DND-41 (cell line): Measurements from ENCODE around the gene IHH.

Experiments
- ATAC-seq: fragments of 200-7000 bp; cut with Tn5 transposase; 3 replicates; pipeline ENCODE4 v1.9.1; 2021; ENCODE audit warnings: low read depth; ENCODE audit not compliant: insufficient read depth
- DNase-seq: peaks from one replicate; pipeline ENCODE4 v3.0.0-alpha.2; 2020
- H2AFZ ChIP-seq: 2 replicates; pipeline ENCODE4 v1.6.0; 2012; ENCODE audit warnings: low read depth, low read length
- H3K27ac ChIP-seq: 2 replicates; pipeline ENCODE4 v1.5.1; 2012; ENCODE audit warnings: low read length, inconsistent platforms
- H3K27me3 ChIP-seq: fragments of 200-600 bp; sonication (generic); 2 replicates; pipeline ENCODE4 v1.6.0; 2012; ENCODE audit warnings: low read length, mild to moderate bottlenecking, inconsistent platforms; ENCODE audit not compliant: insufficient read depth, poor library complexity
- H3K36me3 ChIP-seq: 2 replicates; pipeline ENCODE4 v1.5.1; 2012; ENCODE audit warnings: low read length, inconsistent platforms; ENCODE audit not compliant: insufficient read depth
- H3K4me1 ChIP-seq: 2 replicates; pipeline ENCODE4 v1.5.1; 2012; ENCODE audit warnings: mild to moderate bottlenecking, low read length; ENCODE audit not compliant: insufficient read depth
- H3K4me2 ChIP-seq: 2 replicates; pipeline ENCODE4 v1.6.0; 2012; ENCODE audit warnings: mild to moderate bottlenecking, moderate library complexity, low read length, inconsistent platforms; ENCODE audit not compliant: insufficient read depth
- H3K4me3 ChIP-seq, 2 experiments: fragments of 200-600 bp in 1 of 2; shearing (Covaris generic) in 1 of 2; 2 replicates each; pipeline ENCODE4 v1.5.1; 2012 to 2016; ENCODE audit warnings: inconsistent platforms in 2 of 2, low read length in 2 of 2, mild to moderate bottlenecking in 2 of 2, low read depth in 1 of 2, moderate library complexity in 1 of 2
- H3K79me2 ChIP-seq: 2 replicates; pipeline ENCODE4 v1.6.0; 2012; ENCODE audit warnings: low read length, inconsistent platforms; ENCODE audit not compliant: insufficient read depth
- H3K9ac ChIP-seq: 2 replicates; pipeline ENCODE4 v1.6.0; 2012; ENCODE audit warnings: low read depth, mild to moderate bottlenecking, inconsistent platforms, low read length, moderate library complexity
- H3K9me3 ChIP-seq: 2 replicates; pipeline ENCODE4 v1.5.1; 2012; ENCODE audit warnings: low read length, moderate library complexity, mild to moderate bottlenecking, inconsistent platforms; ENCODE audit not compliant: insufficient read depth, severe bottlenecking
- H4K20me1 ChIP-seq: 2 replicates; pipeline ENCODE4 v1.6.0; 2012; ENCODE audit warnings: low read length; ENCODE audit not compliant: insufficient read depth
- EZH2 ChIP-seq: IDR thresholded peaks from 3 replicates; pipeline ENCODE4 v1.6.1; 2012; ENCODE audit warnings: borderline replicate concordance, low read depth, mild to moderate bottlenecking, moderate library complexity, low read length, inconsistent platforms; ENCODE audit not compliant: severe bottlenecking
- TF ChIP-seq, protein P1 (sequence below): IDR thresholded peaks from 2 replicates; pipeline ENCODE4 v1.5.1; 2012; ENCODE audit warnings: borderline replicate concordance, low read length, moderate library complexity, mild to moderate bottlenecking; ENCODE audit not compliant: poor library complexity, severe bottlenecking; ENCODE audit errors: extremely low read depth

IHH gene

DNA sequence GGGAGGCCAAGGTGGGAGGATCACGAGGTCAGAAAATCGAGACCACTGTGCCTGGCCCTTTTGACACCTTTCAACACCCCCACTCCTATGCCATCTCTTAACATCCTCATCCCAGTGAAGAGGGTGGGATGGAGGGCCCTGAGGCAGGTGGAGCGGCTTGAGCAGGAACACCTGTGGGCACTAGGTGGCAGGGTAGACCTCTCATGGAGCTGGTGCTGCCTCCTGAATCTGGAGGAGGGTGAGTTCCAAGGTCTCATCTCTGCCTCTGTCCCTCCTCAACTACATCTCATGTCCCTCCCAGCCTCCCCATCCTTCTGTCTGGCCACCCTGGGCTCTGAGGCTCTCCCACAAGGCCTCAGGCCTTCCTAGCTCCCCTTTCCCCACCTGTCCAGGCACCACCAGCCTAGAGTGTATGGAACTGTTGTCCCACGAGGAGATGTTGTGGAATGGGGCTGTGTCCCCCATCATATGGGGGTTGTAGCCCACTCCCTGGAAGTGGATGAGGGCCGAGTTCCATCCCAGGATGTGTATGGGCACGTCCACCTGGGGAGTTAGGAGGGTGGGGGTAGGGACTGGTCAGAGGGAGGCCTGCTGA, 50.5 kb downstream of the IHH start:
- H4K20me1 ChIP-seq = peaks cover 5% of the 10 kb centered on the region; the same call in 1 of the 2 replicates
- H3K4me2 ChIP-seq = no peak overlapping the region
- no peaks in the 10 kb centered on the region for H3K27me3 ChIP-seq
- H3K36me3 ChIP-seq = no peaks in the 10 kb centered on the region
- H3K9ac ChIP-seq = no peak overlapping the region
- no peaks in the 10 kb centered on the region for H3K79me2 ChIP-seq
- no peak for TF ChIP-seq EZH2
- TF ChIP-seq, protein P1, sequence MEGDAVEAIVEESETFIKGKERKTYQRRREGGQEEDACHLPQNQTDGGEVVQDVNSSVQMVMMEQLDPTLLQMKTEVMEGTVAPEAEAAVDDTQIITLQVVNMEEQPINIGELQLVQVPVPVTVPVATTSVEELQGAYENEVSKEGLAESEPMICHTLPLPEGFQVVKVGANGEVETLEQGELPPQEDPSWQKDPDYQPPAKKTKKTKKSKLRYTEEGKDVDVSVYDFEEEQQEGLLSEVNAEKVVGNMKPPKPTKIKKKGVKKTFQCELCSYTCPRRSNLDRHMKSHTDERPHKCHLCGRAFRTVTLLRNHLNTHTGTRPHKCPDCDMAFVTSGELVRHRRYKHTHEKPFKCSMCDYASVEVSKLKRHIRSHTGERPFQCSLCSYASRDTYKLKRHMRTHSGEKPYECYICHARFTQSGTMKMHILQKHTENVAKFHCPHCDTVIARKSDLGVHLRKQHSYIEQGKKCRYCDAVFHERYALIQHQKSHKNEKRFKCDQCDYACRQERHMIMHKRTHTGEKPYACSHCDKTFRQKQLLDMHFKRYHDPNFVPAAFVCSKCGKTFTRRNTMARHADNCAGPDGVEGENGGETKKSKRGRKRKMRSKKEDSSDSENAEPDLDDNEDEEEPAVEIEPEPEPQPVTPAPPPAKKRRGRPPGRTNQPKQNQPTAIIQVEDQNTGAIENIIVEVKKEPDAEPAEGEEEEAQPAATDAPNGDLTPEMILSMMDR = peak; percentile 65
- no peak overlapping the region for H3K27ac ChIP-seq
- H3K4me3 ChIP-seq = no peak overlapping the region
- peak; percentile 67; the same call in 2 of the 3 replicates for ATAC-seq
- no peak overlapping the region for H2AFZ ChIP-seq
- H3K9me3 ChIP-seq = no peaks in the 10 kb centered on the region
- no peak for DNase-seq
- no peaks in the 10 kb centered on the region for H3K4me1 ChIP-seq

DNA sequence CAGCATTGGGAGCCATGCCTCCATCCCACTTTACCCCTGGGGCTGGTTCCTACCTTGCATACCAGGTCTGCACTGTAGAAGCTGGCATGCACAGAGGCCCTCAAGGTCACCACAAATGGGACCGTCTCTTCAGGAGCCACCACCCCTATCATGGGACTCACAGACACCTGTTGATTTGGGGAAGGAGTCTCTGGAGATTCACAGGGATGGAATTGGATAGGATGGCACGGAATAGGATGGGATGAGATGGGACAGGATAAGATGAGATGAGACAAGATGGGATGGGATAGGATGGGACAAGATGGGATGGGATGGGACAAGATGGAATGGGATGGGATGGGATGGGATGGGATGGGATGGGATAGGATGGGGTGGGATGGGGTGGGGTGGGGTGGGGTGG, 51.4 kb downstream of the IHH start:
- Histone ChIP-seq H3K4me3 (no peak overlapping the region), H3K9me3 (no peaks in the 10 kb centered on the region), H3K4me1 (no peaks in the 10 kb centered on the region), H3K27me3 (no peaks in the 10 kb centered on the region), H3K36me3 (no peaks in the 10 kb centered on the region), H3K27ac (no peak overlapping the region), H3K4me2 (no peak overlapping the region), H4K20me1 (peaks cover 5% of the 10 kb centered on the region; the same call in 1 of the 2 replicates), H3K79me2 (no peaks in the 10 kb centered on the region), H3K9ac (no peak overlapping the region), H2AFZ (no peak overlapping the region)
- TF ChIP-seq, protein P1 = no peak
- no peak for TF ChIP-seq EZH2
- DNase-seq (no peak), ATAC-seq (no peak)
